Gastrocnemius medialis (tissue), 4 donors: Measurements from ENCODE around the gene PSMA6. TPM values are rescaled to one million over a fixed set of nuclear protein-coding genes. Genes with fewer than 3 reads are reported as not detected.
"Not testable (repeated sequence)": the region's sequence is repeated elsewhere in the genome, so short reads cannot be mapped to it uniquely, and the experiment has no call there.

Source experiments
- ATAC-seq, 2 donors: fragments of 150-250 bp; one replicate each; pipeline ENCODE4 v1.9.1; 2016
- DNase-seq, 2 donors: peaks; one replicate each; pipeline ENCODE4 v3.0.0-alpha.2; 2019
- H3K27ac ChIP-seq, 4 donors: fragments of 200-600 bp; sonication (generic); 1 replicate in 1 of 4; 2 replicates in 3 of 4; pipeline ENCODE4 v1.5.1; 2016 to 2018; ENCODE audit warnings: mild to moderate bottlenecking in 2 of 4, moderate library complexity in 1 of 4
- H3K27me3 ChIP-seq, 3 donors: fragments of 200-600 bp; sonication (generic) in 2 of 3; 1 replicate in 1 of 3; 2 replicates in 2 of 3; pipeline versions ENCODE4 v1.5.1 to v1.6.0; 2016 to 2019; ENCODE audit warnings: mild to moderate bottlenecking in 1 of 3, moderate library complexity in 1 of 3
- H3K36me3 ChIP-seq, 2 donors: fragments of 200-600 bp; sonication (generic) in 1 of 2; one replicate each; pipeline ENCODE4 v1.5.1; 2017 to 2018
- H3K4me1 ChIP-seq, 2 donors: fragments of 200-600 bp; sonication (generic) in 1 of 2; one replicate each; pipeline ENCODE4 v1.5.1; 2016 to 2017; ENCODE audit warnings: mild to moderate bottlenecking in 2 of 2
- H3K4me3 ChIP-seq, 4 donors: fragments of 200-600 bp; sonication (generic) in 3 of 4; 1 replicate in 1 of 4; 2 replicates in 3 of 4; pipeline ENCODE4 v1.5.1; 2016 to 2019; ENCODE audit warnings: mild to moderate bottlenecking in 2 of 4
- H3K9me3 ChIP-seq, 3 donors: fragments of 200-600 bp; sonication (generic) in 2 of 3; 1 replicate in 1 of 3; 2 replicates in 2 of 3; pipeline ENCODE4 v1.5.1; 2016 to 2019
- CTCF ChIP-seq, 5 experiments: fragments of 450-650 bp in 3 of 5; fragments of 200-600 bp in 2 of 5; sonication (generic) in 2 of 5; IDR thresholded peaks in 4 of 5; conservative IDR thresholded peaks in 1 of 5; 1 replicate in 4 of 5; 2 replicates in 1 of 5; pipeline ENCODE4 v1.5.1; 2016 to 2019; ENCODE audit warnings: antibody characterized with exemption in 5 of 5, mild to moderate bottlenecking in 3 of 5, moderate library complexity in 3 of 5
- POLR2A ChIP-seq, 2 donors: fragments of 450-650 bp; IDR thresholded peaks; one replicate each; pipeline ENCODE4 v1.6.1; 2017; ENCODE audit warnings: antibody characterized with exemption in 2 of 2, mild to moderate bottlenecking in 2 of 2, moderate library complexity in 2 of 2
- in situ Hi-C, 4 donors: fragments of 200-750 bp; cut with MboI; loops; one replicate each; pipeline versions ENCODE4 v1.15.0 to v1.8.0; 2017; ENCODE audit warnings: low sequenced_read_pairs in 4 of 4
- intact Hi-C: fragments of 100-400 bp; cut with DNase I; formaldehyde crosslinking; loops from one replicate; pipeline ENCODE4 v1.15.1; 2023; ENCODE audit warnings: low total_unique reads
- total RNA-seq, 4 donors: library from RNA; depleted of rRNA; stranded (reverse); fragments of >200 nt; gene quantifications; one replicate each; pipeline versions ENCODE4 v1.1.0 to v1.2.3, GENCODE V29; 2016

PSMA6 gene
- total RNA-seq, 4 donors from 2014 or later = 323 to 502 (median 464) TPM

- no peaks in the 10 kb centered on the region for H3K36me3 ChIP-seq
- TF ChIP-seq CTCF (IDR thresholded peaks at IDR 0.05 in 4 of 5, conservative IDR thresholded peaks at IDR 0.05 in 1 of 5) (no peak), POLR2A (IDR thresholded peaks at IDR 0.05) (no peak)
- ATAC-seq (peak; percentile 43 to 54), DNase-seq (no peak)
- no peaks in the 10 kb centered on the region for H3K9me3 ChIP-seq
- in situ Hi-C loops (no loop called here), intact Hi-C loops (no loop called here)
- no peak overlapping the region for H3K27ac ChIP-seq
- no peaks in the 10 kb centered on the region for H3K4me1 ChIP-seq
- H3K27me3 ChIP-seq = no peaks in the 10 kb centered on the region
- no peak overlapping the region for H3K4me3 ChIP-seq
Observed at GRCh38 chr14:35355981-35356841, 64.0 kb downstream of the PSMA6 start.

DNA sequence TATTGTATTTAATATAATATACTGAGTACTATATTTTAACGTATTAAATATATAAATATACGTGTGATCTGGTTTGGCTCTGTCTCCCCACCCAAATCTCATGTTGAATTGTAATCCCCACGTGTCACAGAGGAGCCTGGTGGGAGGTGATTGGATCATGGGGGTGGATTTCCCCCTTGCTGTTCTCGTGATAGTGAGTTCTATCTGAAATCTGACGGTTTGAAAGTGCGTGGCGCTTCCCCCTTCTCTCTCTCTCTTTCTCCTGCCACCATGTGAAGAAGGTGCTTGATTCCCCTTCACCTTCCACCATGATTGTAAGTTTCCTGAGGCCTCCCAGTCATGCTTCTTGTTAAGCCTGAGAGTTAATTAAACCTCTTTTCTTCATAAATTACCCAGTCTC, 67.5 kb downstream of the PSMA6 start:
- ATAC-seq, intact Hi-C loops, H3K4me3 ChIP-seq, H3K27me3 ChIP-seq, H3K36me3 ChIP-seq, DNase-seq, H3K27ac ChIP-seq, in situ Hi-C loops, H3K9me3 ChIP-seq, H3K4me1 ChIP-seq: not testable (repeated sequence)

DNA sequence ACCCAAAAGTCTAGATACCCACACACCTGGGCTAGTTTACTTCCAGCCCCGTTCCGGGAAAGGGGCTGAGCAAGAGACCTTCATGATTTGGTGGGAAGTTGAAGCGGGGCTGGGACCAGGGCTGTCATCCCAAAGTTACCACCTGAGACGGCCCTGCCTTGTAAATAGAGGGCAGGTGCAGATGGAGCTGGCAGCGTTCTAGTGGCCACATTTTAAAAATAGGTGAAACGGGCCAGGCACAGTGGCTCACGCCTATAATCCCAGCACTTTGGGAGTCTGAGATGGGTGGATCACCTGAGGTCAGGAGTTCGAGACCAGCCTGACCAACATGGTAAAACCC, 68.9 kb downstream of the PSMA6 start:
- intact Hi-C loops (no loop called here), in situ Hi-C loops (no loop called here)

GRCh38 chr14:35362450-35362849, 70.3 kb downstream of the PSMA6 start:
- Histone ChIP-seq H3K36me3 (no peaks in the 10 kb centered on the region), H3K9me3 (no peaks in the 10 kb centered on the region), H3K27me3 (no peaks in the 10 kb centered on the region), H3K4me3 (no peak overlapping the region), H3K4me1 (peaks cover 12 to 17% of the 10 kb centered on the region in 2 donors), H3K27ac (no peak overlapping the region)
- no peak for ATAC-seq
- no peak for TF ChIP-seq CTCF (IDR thresholded peaks at IDR 0.05 in 4 of 5, conservative IDR thresholded peaks at IDR 0.05 in 1 of 5)
- TF ChIP-seq POLR2A (IDR thresholded peaks at IDR 0.05) = no peak
- no peak for DNase-seq
- in situ Hi-C loops (no loop called here), intact Hi-C loops (no loop called here)

More for the DNA sequence above, 68.9 kb downstream of the PSMA6 start:
- H3K36me3 ChIP-seq = no peaks in the 10 kb centered on the region
- ATAC-seq (no peak), DNase-seq (no peak)
- H3K4me1 ChIP-seq = peaks cover 11 to 12% of the 10 kb centered on the region in 2 donors
- no peak overlapping the region for H3K27ac ChIP-seq
- no peaks in the 10 kb centered on the region for H3K27me3 ChIP-seq
- no peak overlapping the region for H3K4me3 ChIP-seq
- H3K9me3 ChIP-seq = no peaks in the 10 kb centered on the region
- TF ChIP-seq CTCF (IDR thresholded peaks at IDR 0.05 in 4 of 5, conservative IDR thresholded peaks at IDR 0.05 in 1 of 5) = no peak
- no peak for TF ChIP-seq POLR2A (IDR thresholded peaks at IDR 0.05)

DNA sequence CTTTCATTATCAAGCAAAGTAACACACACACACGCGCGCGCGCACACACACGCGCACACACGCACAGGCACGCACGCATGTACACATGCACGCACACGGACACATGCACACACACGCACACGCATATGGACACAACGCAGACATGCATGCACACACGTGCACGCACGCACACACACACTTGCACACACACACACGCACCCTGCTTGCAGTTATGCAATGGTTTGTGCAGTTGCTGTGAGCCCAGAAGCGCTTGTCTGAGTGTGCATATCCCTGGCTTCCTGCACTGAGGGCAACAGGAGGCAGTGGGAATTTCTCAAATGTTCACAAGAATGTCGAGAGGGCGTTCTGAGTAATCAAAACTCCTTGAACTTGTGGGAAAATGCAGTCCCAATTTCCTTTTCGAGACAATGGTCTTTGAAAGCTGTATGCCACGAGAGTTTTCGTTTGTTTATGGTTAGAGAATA, 70.8 kb downstream of the PSMA6 start:
- H3K27ac ChIP-seq = no peak overlapping the region
- no peak for DNase-seq
- ATAC-seq = no peak

More for the DNA sequence above, 70.8 kb downstream of the PSMA6 start:
- no peaks in the 10 kb centered on the region for H3K36me3 ChIP-seq
- H3K4me1 ChIP-seq = peaks cover 12 to 17% of the 10 kb centered on the region in 2 donors
- TF ChIP-seq CTCF (IDR thresholded peaks at IDR 0.05 in 4 of 5, conservative IDR thresholded peaks at IDR 0.05 in 1 of 5) = no peak
- no peak for TF ChIP-seq POLR2A (IDR thresholded peaks at IDR 0.05)
- no peaks in the 10 kb centered on the region for H3K9me3 ChIP-seq
- in situ Hi-C loops = no loop called here
- H3K27me3 ChIP-seq = no peaks in the 10 kb centered on the region
- H3K4me3 ChIP-seq = no peak overlapping the region
- intact Hi-C loops = no loop called here
